Measurements from ENCODE around the gene RGS16.

RGS16 gene

DNA sequence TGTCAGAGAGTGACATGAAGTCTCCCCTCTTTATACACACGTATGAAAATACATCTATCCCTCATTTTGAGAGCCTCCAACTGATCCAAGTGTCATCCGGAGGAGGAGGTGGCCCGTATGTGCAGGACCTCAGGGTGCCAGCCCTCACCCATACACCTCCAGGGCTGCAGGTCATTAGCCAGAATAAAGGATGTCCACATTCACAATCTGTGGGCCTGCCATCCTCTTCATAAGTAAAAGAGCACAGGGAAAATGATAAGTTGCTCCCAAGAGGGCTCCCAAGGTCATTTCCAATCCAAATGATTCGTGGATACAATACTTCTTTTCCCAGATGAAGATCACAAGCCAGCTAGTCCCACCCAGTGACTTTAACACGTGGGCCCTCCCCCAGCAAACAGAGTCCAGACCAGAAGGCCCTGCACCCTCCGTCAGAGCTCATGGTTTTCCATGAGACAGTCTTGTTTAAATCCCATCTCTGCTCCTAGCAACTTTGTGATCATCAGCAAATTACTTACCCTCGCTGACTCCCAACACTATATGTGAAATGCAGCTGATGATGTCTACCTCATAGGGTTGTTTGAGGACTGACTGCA, 43.7 kb downstream of the RGS16 start:
- DNase-seq = no peak

DNA sequence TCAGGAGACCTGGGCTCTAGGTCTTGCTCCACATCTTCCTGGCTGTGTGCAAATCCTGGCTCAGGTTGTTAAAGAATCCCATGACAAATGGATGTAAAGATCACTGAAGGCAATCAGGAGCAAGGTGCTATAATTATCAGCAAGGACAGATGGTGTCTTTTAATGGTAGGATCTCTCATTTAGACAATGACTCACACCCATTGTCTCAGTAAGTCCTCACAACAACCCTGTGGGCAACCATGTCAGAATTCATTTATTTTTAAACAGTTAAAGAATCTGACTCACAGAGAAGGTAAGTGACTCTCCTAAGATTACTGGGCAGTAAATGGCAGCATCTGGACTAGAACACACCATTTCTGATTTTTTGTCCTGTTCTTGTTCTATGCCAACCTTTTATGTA, 47.9 kb downstream of the RGS16 start:
- no peak for DNase-seq
- intact Hi-C loops (cut with DNase I) = no loop called here

More for the DNA sequence above, 43.7 kb downstream of the RGS16 start:
- intact Hi-C loops (cut with DNase I) = no loop called here

DNA sequence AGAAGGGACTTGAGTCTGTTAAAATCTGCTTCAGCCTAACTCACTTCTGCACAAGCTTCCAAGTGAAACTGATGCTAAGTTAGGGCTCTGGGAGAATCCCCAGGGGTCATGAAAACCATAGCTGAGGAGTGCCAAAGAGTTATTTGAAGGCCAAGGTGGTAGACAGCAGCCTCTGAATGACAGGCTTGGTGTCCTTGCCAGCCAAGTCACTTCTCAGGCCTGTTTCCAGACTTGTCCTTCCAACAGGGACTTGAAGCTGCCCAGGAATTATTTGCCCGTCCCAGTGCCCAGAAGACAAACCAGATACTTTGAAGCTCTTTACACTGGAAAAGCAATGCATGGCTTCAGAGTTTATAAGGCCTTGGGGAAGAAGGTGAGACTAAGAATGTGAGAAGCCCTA, 48.7 kb downstream of the RGS16 start:
- DNase-seq = no peak
- intact Hi-C loops (cut with DNase I) = no loop called here

DNA sequence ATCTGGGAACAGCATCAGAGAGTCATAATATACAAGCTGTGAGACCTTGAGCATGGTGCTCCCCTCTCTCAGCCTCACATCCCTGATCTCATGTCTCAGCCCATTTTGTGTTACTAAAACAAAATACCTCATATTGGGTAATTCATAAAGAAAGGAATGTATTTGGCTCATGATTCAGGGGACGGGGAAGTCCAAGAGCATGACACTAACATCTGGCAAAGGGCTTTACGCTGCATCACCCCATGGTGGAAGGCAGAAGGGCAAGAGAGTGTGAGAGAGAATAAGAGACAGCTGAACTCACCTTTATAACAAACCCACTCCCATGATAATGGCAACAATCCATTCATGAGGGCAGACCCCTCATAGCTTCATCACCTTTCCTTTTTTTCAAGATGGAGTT, 51.7 kb downstream of the RGS16 start:
- DNase-seq = no peak
- intact Hi-C loops (cut with DNase I) = no loop called here

DNA sequence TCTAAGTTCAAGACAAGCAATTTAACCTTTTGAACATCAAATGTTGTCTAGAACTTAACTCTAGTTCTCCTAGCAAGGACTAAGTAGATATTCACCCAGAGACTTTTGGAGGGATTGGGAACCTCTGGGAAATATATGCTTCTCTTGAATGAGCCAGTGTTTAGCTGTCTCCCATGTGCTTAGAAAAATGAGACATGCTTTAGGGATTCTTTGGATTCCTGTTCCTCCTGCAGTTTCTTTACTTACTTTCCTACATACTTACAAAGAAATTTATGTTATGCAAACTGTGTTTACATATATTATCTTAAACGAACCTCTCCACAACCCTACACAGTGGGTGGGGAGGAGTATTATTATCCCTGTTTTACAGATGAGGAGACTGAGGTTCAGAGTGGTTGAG, 54.4 kb downstream of the RGS16 start:
- intact Hi-C loops (cut with DNase I) = no loop called here
- DNase-seq = no peak

DNA sequence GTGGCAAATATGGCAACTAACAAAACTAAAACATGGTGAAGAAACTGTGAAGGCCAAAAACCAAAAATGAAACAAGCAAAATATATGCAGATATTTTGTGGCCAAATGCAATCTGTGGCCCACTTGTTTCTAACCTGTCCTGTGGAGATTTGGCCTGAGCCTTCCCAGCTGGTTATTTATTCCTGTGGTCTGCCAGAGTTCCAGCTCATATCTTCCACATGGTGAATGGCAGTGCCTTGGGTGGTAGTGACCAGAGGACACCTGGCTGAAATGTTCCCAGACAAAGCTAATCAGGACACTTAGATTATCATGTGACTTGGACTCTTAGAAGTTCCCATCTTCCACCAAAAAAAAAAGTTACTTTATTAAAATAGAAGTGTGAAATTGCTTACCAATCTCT, 54.8 kb downstream of the RGS16 start:
- intact Hi-C loops (cut with DNase I) = no loop called here
- DNase-seq = no peak
